B cell (primary cell): ENCODE data around the gene CORO1C. TPM values are rescaled to one million over a fixed set of nuclear protein-coding genes. Genes with fewer than 3 reads are reported as not detected.

Source experiments
- ATAC-seq: fragments of 200-7000 bp; cut with Tn5 transposase; one replicate; pipeline ENCODE4 v1.10.0; 2021; ENCODE audit warnings: low read depth, mild to moderate bottlenecking, moderate number of reproducible peaks, moderate library complexity
- CTCF ChIA-PET: fragments of 350-600 bp; sonication (Branson Sonifier 250); formaldehyde crosslinking; loops from one replicate; lab custom pipeline; 2021; ENCODE audit warnings: antibody characterized with exemption, inconsistent platforms; lab: Charles Lee
- POLR2A ChIA-PET: fragments of 350-600 bp; sonication (Branson Sonifier 250); formaldehyde crosslinking; loops from one replicate; lab custom pipeline; 2021; ENCODE audit warnings: antibody characterized with exemption; lab: Charles Lee
- DNase-seq: peaks from one replicate; pipeline ENCODE4 v3.0.0; 2013
- H2AFZ ChIP-seq: 2 replicates; pipeline ENCODE4 v1.6.1; 2012; ENCODE audit warnings: mild to moderate bottlenecking, low read depth, low read length; ENCODE audit not compliant: insufficient read depth, poor library complexity, severe bottlenecking
- H3K27ac ChIP-seq, 2 donors: 1 replicate in 1 of 2; 2 replicates in 1 of 2; pipeline ENCODE4 v1.5.1; 2012 to 2013; ENCODE audit warnings: low read length in 2 of 2, mild to moderate bottlenecking in 2 of 2, moderate library complexity in 1 of 2
- H3K27me3 ChIP-seq, 4 experiments: fragments of 200-600 bp in 1 of 4; sonication (generic) in 1 of 4; replicated peaks in 1 of 4; 1 replicate in 2 of 4; 2 replicates in 2 of 4; pipeline versions ENCODE4 v1.6.1 to v1.7.0; 2013 to 2016; ENCODE audit warnings: low read length in 3 of 4, mild to moderate bottlenecking in 2 of 4, mixed read lengths in 1 of 4, moderate library complexity in 1 of 4; ENCODE audit not compliant: insufficient read depth in 4 of 4, control insufficient read depth in 3 of 4; ENCODE audit errors: control extremely low read depth in 1 of 4
- H3K36me3 ChIP-seq, 2 experiments: replicated peaks in 1 of 2; 1 replicate in 1 of 2; 2 replicates in 1 of 2; pipeline versions ENCODE4 v1.6.1 to v1.7.1; 2013; ENCODE audit warnings: low read length in 1 of 2; ENCODE audit not compliant: insufficient read depth in 2 of 2, control insufficient read depth in 1 of 2; ENCODE audit errors: control extremely low read depth in 1 of 2, extremely low read depth in 1 of 2
- H3K4me1 ChIP-seq, 2 donors: fragments of 200-600 bp in 1 of 2; sonication (generic) in 1 of 2; 1 replicate in 1 of 2; 2 replicates in 1 of 2; pipeline versions ENCODE4 v1.5.1 to v1.6.1; 2013 to 2017; ENCODE audit warnings: low read length in 2 of 2; ENCODE audit not compliant: control insufficient read depth in 2 of 2, insufficient read depth in 2 of 2
- H3K4me2 ChIP-seq: replicated peaks from 2 replicates; pipeline ENCODE3; 2012; ENCODE audit warnings: mild to moderate bottlenecking, low read depth, low read length; ENCODE audit not compliant: poor library complexity, severe bottlenecking
- H3K4me3 ChIP-seq, 5 experiments: fragments of 200-600 bp in 1 of 5; sonication (generic) in 1 of 5; 1 replicate in 3 of 5; 2 replicates in 2 of 5; pipeline versions ENCODE4 v1.5.1 to v1.7.0; 2011 to 2016; ENCODE audit warnings: low read length in 4 of 5, mild to moderate bottlenecking in 4 of 5, low read depth in 2 of 5, control low read depth in 1 of 5, moderate library complexity in 1 of 5; ENCODE audit not compliant: insufficient read depth in 1 of 5; ENCODE audit errors: control extremely low read depth in 1 of 5, extremely low read depth in 1 of 5
- H3K79me2 ChIP-seq: fragments of 200-600 bp; sonication (generic); one replicate; pipeline ENCODE4 v1.6.0; 2016; ENCODE audit warnings: low read length; ENCODE audit not compliant: control insufficient read depth, insufficient read depth
- H3K9ac ChIP-seq: fragments of 200-600 bp; sonication (generic); 2 replicates; pipeline ENCODE4 v1.6.1; 2017; ENCODE audit warnings: mild to moderate bottlenecking, low read length, moderate library complexity
- H3K9me3 ChIP-seq, 3 donors: one replicate each; pipeline versions ENCODE4 v1.6.1 to v1.7.1; 2013; ENCODE audit warnings: low read length in 2 of 3; ENCODE audit not compliant: control insufficient read depth in 2 of 3, insufficient read depth in 1 of 3; ENCODE audit errors: control extremely low read depth in 1 of 3
- H4K20me1 ChIP-seq: 2 replicates; pipeline ENCODE4 v1.6.0; 2012; ENCODE audit warnings: mild to moderate bottlenecking, low read length; ENCODE audit not compliant: insufficient read depth, control insufficient read depth, poor library complexity, severe bottlenecking
- H3K27ac Mint-ChIP-seq: one replicate; pipeline ENCODE4 v1.8.0; 2021; ENCODE audit warnings: mixed read lengths
- H3K27me3 Mint-ChIP-seq: one replicate; pipeline ENCODE4 v1.8.0; 2021; ENCODE audit warnings: mixed read lengths
- H3K4me1 Mint-ChIP-seq: one replicate; pipeline ENCODE4 v1.8.0; 2021; ENCODE audit warnings: mixed read lengths
- H3K4me3 Mint-ChIP-seq: one replicate; pipeline ENCODE4 v1.8.0; 2021; ENCODE audit warnings: mixed read lengths
- H3K9me3 Mint-ChIP-seq: one replicate; pipeline ENCODE4 v1.8.0; 2022; ENCODE audit warnings: mixed read lengths; ENCODE audit not compliant: insufficient read depth
- CTCF ChIP-seq: fragments of 200-600 bp; IDR thresholded peaks from one replicate; pipeline ENCODE4 v1.8.0; 2022; ENCODE audit warnings: antibody characterized with exemption, mild to moderate bottlenecking
- EZH2 ChIP-seq: IDR thresholded peaks from 2 replicates; pipeline ENCODE4 v1.6.1; 2012; ENCODE audit warnings: borderline replicate concordance, low read depth, mild to moderate bottlenecking, moderate library complexity, low read length; ENCODE audit not compliant: insufficient read depth, poor library complexity, severe bottlenecking
- WGBS: methylation state at CpG from one replicate; pipeline ENCODE4 v1.1.5; 2013; ENCODE audit warnings: missing lambda C conversion rate; ENCODE audit not compliant: insufficient coverage; 5-methylcytosine and 5-hydroxymethylcytosine counted together
- intact Hi-C: fragments of 100-400 bp; cut with micrococcal nuclease; formaldehyde crosslinking; loops from one replicate; pipeline ENCODE4 v1.10.0; 2022
- polyA plus RNA-seq: library from polyadenylated mRNA; depleted of rRNA; stranded (reverse); fragments of >200 nt; gene quantifications from 2 replicates; pipeline ENCODE4 v1.2.3, GENCODE V29; 2012
- total RNA-seq, 2 donors: library from RNA; stranded (reverse); fragments of 120-200 nt in 1 of 2; gene quantifications; 1 replicate in 1 of 2; 2 replicates in 1 of 2; pipeline versions ENCODE4 v1.2.3 to v1.2.4, GENCODE V29; 2013 to 2022

CORO1C gene
- total and polyA plus RNA-seq, 2 donors (not counting 1 experiment from before 2014, with no cell fraction given): 19.2 to 68.0 TPM

GRCh38 chr12:108704527-108704926 is 26.8 kb downstream of the CORO1C start:
- Histone ChIP-seq H3K27ac (no peak overlapping the region), H3K4me3 (no peak overlapping the region), H3K79me2 (peaks cover 74% of the 10 kb centered on the region), H3K9me3 (no peaks in the 10 kb centered on the region), H2AFZ (no peak overlapping the region), H3K27me3 (no peaks in the 10 kb centered on the region), H4K20me1 (peaks cover 36% of the 10 kb centered on the region), H3K9ac (no peak overlapping the region), H3K4me2 (no peak overlapping the region), H3K4me1 (peaks cover 5 to 9% of the 10 kb centered on the region in 2 donors), H3K36me3 (peaks cover 0 to 18% of the 10 kb centered on the region in 2 experiments)
- no peak overlapping the region for H3K4me3 Mint-ChIP-seq
- ATAC-seq (no peak), DNase-seq (no peak)
- H3K27me3 Mint-ChIP-seq: no peaks in the 10 kb centered on the region
- ChIA-PET POLR2A (no interaction called here), CTCF (interaction anchor here (1.0 to 1.3 kb wide), 3 partner anchors 19 to 87 kb away, joined by 3 to 4 read pairs (median 4); no protein-coding TSS in a partner anchor)
- intact Hi-C loops: no loop called here
- no peak for TF ChIP-seq EZH2
- TF ChIP-seq CTCF: no peak
- no peaks in the 10 kb centered on the region for H3K9me3 Mint-ChIP-seq
- 92% methylated on average over 3 of the region's 5 CpGs for WGBS
- no peak overlapping the region for H3K27ac Mint-ChIP-seq
- peaks cover 28% of the 10 kb centered on the region for H3K4me1 Mint-ChIP-seq

- Mint-ChIP-seq H3K4me3 (no peak overlapping the region), H3K27me3 (no peaks in the 10 kb centered on the region), H3K27ac (no peak overlapping the region), H3K4me1 (peaks cover 25% of the 10 kb centered on the region), H3K9me3 (no peaks in the 10 kb centered on the region)
- H4K20me1 ChIP-seq: peaks cover 34% of the 10 kb centered on the region
- CTCF ChIA-PET: interaction anchor here (1.2 to 1.8 kb wide), 3 partner anchors 9 to 85 kb away, joined by 4 to 8 read pairs (median 5); no protein-coding TSS in a partner anchor
- H3K4me1 ChIP-seq: peaks cover 5 to 9% of the 10 kb centered on the region in 2 donors
- intact Hi-C loops: no loop called here
- WGBS: 86% methylated on average over 5 of the region's 10 CpGs
- no peaks in the 10 kb centered on the region for H3K27me3 ChIP-seq
- no peak overlapping the region for H3K4me2 ChIP-seq
- no peak overlapping the region for H3K9ac ChIP-seq
- no peak for ATAC-seq
- no peak for DNase-seq
- POLR2A ChIA-PET: no interaction called here
- H2AFZ ChIP-seq: no peak overlapping the region
- TF ChIP-seq CTCF (no peak), EZH2 (no peak)
- no peak overlapping the region for H3K4me3 ChIP-seq
- H3K79me2 ChIP-seq: peaks cover 65% of the 10 kb centered on the region
- peaks cover 3 to 33% of the 10 kb centered on the region in 2 experiments for H3K36me3 ChIP-seq
- no peak overlapping the region for H3K27ac ChIP-seq
- no peaks in the 10 kb centered on the region for H3K9me3 ChIP-seq
Measured at GRCh38 chr12:108702595-108703320, 28.6 kb downstream of the CORO1C start.
